Sigmoid colon (tissue), 7 donors: ENCODE measurements around the gene PLK3. TPM values are rescaled to one million over a fixed set of nuclear protein-coding genes. Genes with fewer than 3 reads are reported as not detected.

Experiments
- DNase-seq: peaks from one replicate; pipeline ENCODE4 v3.0.0-alpha.2; 2019
- H3K27ac ChIP-seq, 4 donors: fragments of 200-600 bp; sonication (generic); one replicate each; pipeline ENCODE4 v1.5.1; 2016 to 2019; ENCODE audit warnings: mild to moderate bottlenecking in 1 of 4
- H3K27me3 ChIP-seq, 3 donors: fragments of 200-600 bp; sonication (generic); one replicate each; pipeline ENCODE4 v1.5.1; 2019; ENCODE audit warnings: mild to moderate bottlenecking in 1 of 3
- H3K36me3 ChIP-seq, 4 donors: fragments of 200-600 bp; sonication (generic); one replicate each; pipeline ENCODE4 v1.5.1; 2016 to 2019
- H3K4me1 ChIP-seq, 4 donors: fragments of 200-600 bp; sonication (generic); one replicate each; pipeline ENCODE4 v1.5.1; 2017 to 2019
- H3K4me3 ChIP-seq, 4 donors: fragments of 200-600 bp; sonication (generic); one replicate each; pipeline ENCODE4 v1.5.1; 2017 to 2019; ENCODE audit warnings: mild to moderate bottlenecking in 2 of 4, moderate library complexity in 1 of 4
- H3K9me3 ChIP-seq, 4 donors: fragments of 200-600 bp in 3 of 4; sonication (generic) in 3 of 4; one replicate each; pipeline versions ENCODE4 v1.5.1 to v1.6.1; 2013 to 2019
- CTCF ChIP-seq, 4 experiments: fragments of 450-650 bp in 3 of 4; fragments of 200-600 bp in 1 of 4; IDR thresholded peaks; one replicate each; pipeline ENCODE4 v1.5.1; 2016 to 2019; ENCODE audit warnings: antibody characterized with exemption in 4 of 4, mild to moderate bottlenecking in 3 of 4, moderate library complexity in 2 of 4
- EP300 ChIP-seq, 4 donors: sonication (generic); formaldehyde crosslinking; IDR thresholded peaks; one replicate each; pipeline ENCODE4 v1.6.1; 2017; ENCODE audit warnings: antibody characterized with exemption in 4 of 4
- POLR2A ChIP-seq, 2 donors: fragments of 450-650 bp; IDR thresholded peaks; one replicate each; pipeline ENCODE4 v1.6.1; 2016; ENCODE audit warnings: antibody characterized with exemption in 2 of 2, mild to moderate bottlenecking in 2 of 2, moderate library complexity in 2 of 2
- POLR2AphosphoS5 ChIP-seq, 4 donors: sonication (generic); formaldehyde crosslinking; IDR thresholded peaks; one replicate each; pipeline ENCODE4 v1.6.1; 2017; ENCODE audit warnings: antibody characterized with exemption in 4 of 4
- WGBS, 2 donors: extraction: QIAGEN DNeasy Blood & Tissue Kit; methylation state at CpG; one replicate each; pipeline ENCODE4 v1.1.7; 2013; 5-methylcytosine and 5-hydroxymethylcytosine counted together
- intact Hi-C: fragments of 100-400 bp; cut with DNase I; formaldehyde crosslinking; loops from one replicate; pipeline ENCODE4 v1.15.1; 2023
- polyA plus RNA-seq, 3 donors: library from polyadenylated mRNA; stranded (reverse); fragments of 200-250 nt; gene quantifications; one replicate each; pipeline ENCODE4 v1.2.3, GENCODE V29; 2013
- small RNA-seq, 3 donors: library from RNA; depleted of rRNA; stranded (forward); fragments of <200 nt; gene quantifications; one replicate each; pipeline ENCODE3, GENCODE V24; 2016
- total RNA-seq, 4 donors: library from RNA; depleted of rRNA; stranded (reverse); fragments of >200 nt; gene quantifications; one replicate each; pipeline ENCODE4 v1.1.0, GENCODE V29; 2016
- donor health status: healthy with polysubstance abuse.
- donor health status: Bipolar disorder and iron deficiency.
- donor health status: healthy.

Gene PLK3
- total and polyA plus RNA-seq, 7 donors: 7.2 to 28.1 (median 10.2) TPM

- intact Hi-C loops: no loop called here
- TF ChIP-seq CTCF (IDR thresholded peaks at IDR 0.05) (no peak), POLR2A (IDR thresholded peaks at IDR 0.05) (no peak), EP300 (IDR thresholded peaks at IDR 0.05) (no peak), POLR2AphosphoS5 (IDR thresholded peaks at IDR 0.05) (no peak)
- Histone ChIP-seq H3K27ac (no peak overlapping the region), H3K4me1 (no peaks in the 10 kb centered on the region), H3K4me3 (no peak overlapping the region), H3K27me3 (no peaks in the 10 kb centered on the region), H3K36me3 (peaks cover 0 to 10% (median 0%) of the 10 kb centered on the region in 4 donors), H3K9me3 (no peaks in the 10 kb centered on the region)
- no peak for DNase-seq
- WGBS, 2 donors: 77 to 87% methylated on average over 2 of the region's 2 CpGs
Observed at GRCh38 chr1:44849575-44850132, 49.5 kb downstream of the PLK3 start.

- WGBS, 2 donors: 94 to 95% methylated on average over 1 of the region's 1 CpG
- intact Hi-C loops: no loop called here
- DNase-seq: no peak
Observed at GRCh38 chr1:44851308-44851707, 51.1 kb downstream of the PLK3 start.

GRCh38 chr1:44853201-44853600, 53.0 kb downstream of the PLK3 start:
- 98% methylated on average over 6 of the region's 6 CpGs for WGBS, 2 donors
- no peak for TF ChIP-seq CTCF (IDR thresholded peaks at IDR 0.05)
- no peak for TF ChIP-seq EP300 (IDR thresholded peaks at IDR 0.05)
- TF ChIP-seq POLR2AphosphoS5 (IDR thresholded peaks at IDR 0.05): no peak
- no peak for TF ChIP-seq POLR2A (IDR thresholded peaks at IDR 0.05)
- no peak overlapping the region for H3K27ac ChIP-seq
- H3K9me3 ChIP-seq: no peaks in the 10 kb centered on the region
- intact Hi-C loops: no loop called here
- peaks cover 0 to 23% (median 5%) of the 10 kb centered on the region in 4 donors for H3K36me3 ChIP-seq
- DNase-seq: no peak
- H3K27me3 ChIP-seq: no peaks in the 10 kb centered on the region
- no peaks in the 10 kb centered on the region for H3K4me1 ChIP-seq
- no peak overlapping the region for H3K4me3 ChIP-seq

More at GRCh38 chr1:44851308-44851707, 51.1 kb downstream of the PLK3 start:
- no peak for TF ChIP-seq POLR2A (IDR thresholded peaks at IDR 0.05)
- no peak for TF ChIP-seq POLR2AphosphoS5 (IDR thresholded peaks at IDR 0.05)
- no peak for TF ChIP-seq EP300 (IDR thresholded peaks at IDR 0.05)
- TF ChIP-seq CTCF (IDR thresholded peaks at IDR 0.05): no peak
- Histone ChIP-seq H3K4me1 (no peaks in the 10 kb centered on the region), H3K27ac (no peak overlapping the region), H3K4me3 (no peak overlapping the region), H3K36me3 (peaks cover 0 to 10% (median 0%) of the 10 kb centered on the region in 4 donors), H3K27me3 (no peaks in the 10 kb centered on the region), H3K9me3 (no peaks in the 10 kb centered on the region)

- peaks cover 0 to 23% (median 5%) of the 10 kb centered on the region in 4 donors for H3K36me3 ChIP-seq
- no peak for DNase-seq
- no peak overlapping the region for H3K27ac ChIP-seq
- H3K9me3 ChIP-seq: no peaks in the 10 kb centered on the region
- no peaks in the 10 kb centered on the region for H3K4me1 ChIP-seq
- 91 to 95% methylated on average over 1 of the region's 1 CpG for WGBS, 2 donors
- H3K4me3 ChIP-seq: no peak overlapping the region
- TF ChIP-seq POLR2AphosphoS5 (IDR thresholded peaks at IDR 0.05) (no peak), POLR2A (IDR thresholded peaks at IDR 0.05) (no peak), EP300 (IDR thresholded peaks at IDR 0.05) (no peak), CTCF (IDR thresholded peaks at IDR 0.05) (no peak)
- intact Hi-C loops: no loop called here
- H3K27me3 ChIP-seq: no peaks in the 10 kb centered on the region
Observed at GRCh38 chr1:44854970-44855369, 54.8 kb downstream of the PLK3 start.

Small RNAs within 50 kb of the gene (small RNA-seq; reads per million reads assigned to genes)
- 0 reads per million in 3 donors for gene AL136380.1
- 346 to 444 (median 426) reads per million in 3 donors for gene SNORD38A
- gene SNORD38B: 0 reads per million in 3 donors
- gene SNORD46: 823 to 1,859 (median 1,554) reads per million in 3 donors
- 0 reads per million in 3 donors for gene SNORD55

Other genes starting within 250 kb of the PLK3 start
- gene TMEM53, start 125.9 kb upstream of the PLK3 start, total RNA-seq: 1 to 10 TPM; 1.7 to 5.6 (median 4.5) TPM
- gene TMEM53, start 125.9 kb upstream of the PLK3 start, polyA plus RNA-seq: 10 to 100 TPM; 17.1 to 29.7 (median 19.8) TPM
- 1 to 10 TPM in 2 of 4 donors, under 1 TPM in 1, not detected in 1; 0.33 to 1.5 (median 1.1) TPM for gene ARMH1, start 125.7 kb upstream of the PLK3 start, total RNA-seq
- 10 to 100 TPM in 1 of 3 donors, not detected in 2; 23.0 TPM for gene ARMH1, start 125.7 kb upstream of the PLK3 start, polyA plus RNA-seq
- gene RNU5D-1, start 69.2 kb upstream of the PLK3 start, total RNA-seq: not detected
- not detected for gene RNU5D-1, start 69.2 kb upstream of the PLK3 start, polyA plus RNA-seq
- gene KIF2C, start 60.5 kb upstream of the PLK3 start, total RNA-seq: 1 to 10 TPM in 2 of 4 donors, under 1 TPM in 2; 0.36 to 2.0 (median 1.2) TPM
- gene KIF2C, start 60.5 kb upstream of the PLK3 start, polyA plus RNA-seq: 10 to 100 TPM in 1 of 3 donors, 1 to 10 TPM in 1, under 1 TPM in 1; 0.60 to 16.2 (median 3.9) TPM
- 1,000 to 10,000 TPM; 2,554 to 3,717 (median 3,009) TPM for gene RPS8, start 24.8 kb upstream of the PLK3 start, total RNA-seq
- 1,000 to 10,000 TPM; 1,996 to 3,223 (median 2,310) TPM for gene RPS8, start 24.8 kb upstream of the PLK3 start, polyA plus RNA-seq
- gene BEST4, start 12.2 kb upstream of the PLK3 start, total RNA-seq: 1 to 10 TPM in 1 of 4 donors, under 1 TPM in 1, not detected in 2; 0.33 to 1.1 TPM
- gene BEST4, start 12.2 kb upstream of the PLK3 start, polyA plus RNA-seq: 10 to 100 TPM in 2 of 3 donors, 1 to 10 TPM in 1; 6.0 to 37.1 (median 10.2) TPM
- gene DYNLT4, start 7.0 kb downstream of the PLK3 start, total RNA-seq: 1 to 10 TPM in 1 of 4 donors, not detected in 3; 1.1 TPM
- gene DYNLT4, start 7.0 kb downstream of the PLK3 start, polyA plus RNA-seq: under 1 TPM in 1 of 3 donors, not detected in 2; 0.20 TPM
- 1 to 10 TPM; 2.7 to 9.4 (median 3.2) TPM for gene BTBD19, start 8.1 kb downstream of the PLK3 start, total RNA-seq
- 1 to 10 TPM in 1 of 3 donors, under 1 TPM in 1, not detected in 1; 0.60 to 2.3 TPM for gene BTBD19, start 8.1 kb downstream of the PLK3 start, polyA plus RNA-seq
- 1 to 10 TPM in 1 of 4 donors, under 1 TPM in 3; 0.36 to 2.8 (median 0.83) TPM for gene PTCH2, start 42.9 kb downstream of the PLK3 start, total RNA-seq
- under 1 TPM in 1 of 3 donors, not detected in 2; 0.45 TPM for gene PTCH2, start 42.9 kb downstream of the PLK3 start, polyA plus RNA-seq
- 10 to 100 TPM; 15.1 to 33.2 (median 25.8) TPM for gene EIF2B3, start 186.2 kb downstream of the PLK3 start, total RNA-seq
- gene EIF2B3, start 186.2 kb downstream of the PLK3 start, polyA plus RNA-seq: 10 to 100 TPM in 1 of 3 donors, 1 to 10 TPM in 2; 7.8 to 16.1 (median 9.5) TPM
- 10 to 100 TPM; 23.9 to 45.7 (median 26.0) TPM for gene HECTD3, start 210.9 kb downstream of the PLK3 start, total RNA-seq
- 10 to 100 TPM; 56.5 to 74.2 (median 67.4) TPM for gene HECTD3, start 210.9 kb downstream of the PLK3 start, polyA plus RNA-seq
- gene UROD, start 211.9 kb downstream of the PLK3 start, total RNA-seq: 10 to 100 TPM; 65.6 to 99.2 (median 89.1) TPM
- gene UROD, start 211.9 kb downstream of the PLK3 start, polyA plus RNA-seq: 10 to 100 TPM; 58.5 to 73.8 (median 70.3) TPM